Adipocyte (in vitro differentiated cells): Measurements from ENCODE around the gene FAM120AOS.

Experiments used
- DNase-seq: peaks from one replicate; pipeline ENCODE4 v3.0.0-alpha.2; 2015; ENCODE audit warnings: low read depth
- H3K27me3 ChIP-seq: replicated peaks from 2 replicates; pipeline ENCODE4 v1.7.0; 2013; ENCODE audit warnings: mild to moderate bottlenecking, low read length, moderate library complexity; ENCODE audit not compliant: control insufficient read depth, insufficient read depth
- H3K36me3 ChIP-seq: 2 replicates; pipeline ENCODE4 v1.7.0; 2013; ENCODE audit warnings: low read length, mild to moderate bottlenecking, moderate library complexity; ENCODE audit not compliant: control insufficient read depth, insufficient read depth, severe bottlenecking
- H3K4me1 ChIP-seq: 2 replicates; pipeline ENCODE4 v1.7.0; 2013; ENCODE audit warnings: mild to moderate bottlenecking, low read length, moderate library complexity; ENCODE audit not compliant: control insufficient read depth, insufficient read depth
- H3K4me3 ChIP-seq: 2 replicates; pipeline ENCODE4 v1.7.0; 2013; ENCODE audit warnings: mild to moderate bottlenecking, low read length, moderate library complexity
- H3K9ac ChIP-seq: 2 replicates; pipeline ENCODE4 v1.7.0; 2013; ENCODE audit warnings: mild to moderate bottlenecking, low read length, moderate library complexity
- H3K9me3 ChIP-seq: 2 replicates; pipeline ENCODE4 v1.7.0; 2013; ENCODE audit warnings: mild to moderate bottlenecking, low read length, moderate library complexity; ENCODE audit not compliant: control insufficient read depth

FAM120AOS gene

DNA sequence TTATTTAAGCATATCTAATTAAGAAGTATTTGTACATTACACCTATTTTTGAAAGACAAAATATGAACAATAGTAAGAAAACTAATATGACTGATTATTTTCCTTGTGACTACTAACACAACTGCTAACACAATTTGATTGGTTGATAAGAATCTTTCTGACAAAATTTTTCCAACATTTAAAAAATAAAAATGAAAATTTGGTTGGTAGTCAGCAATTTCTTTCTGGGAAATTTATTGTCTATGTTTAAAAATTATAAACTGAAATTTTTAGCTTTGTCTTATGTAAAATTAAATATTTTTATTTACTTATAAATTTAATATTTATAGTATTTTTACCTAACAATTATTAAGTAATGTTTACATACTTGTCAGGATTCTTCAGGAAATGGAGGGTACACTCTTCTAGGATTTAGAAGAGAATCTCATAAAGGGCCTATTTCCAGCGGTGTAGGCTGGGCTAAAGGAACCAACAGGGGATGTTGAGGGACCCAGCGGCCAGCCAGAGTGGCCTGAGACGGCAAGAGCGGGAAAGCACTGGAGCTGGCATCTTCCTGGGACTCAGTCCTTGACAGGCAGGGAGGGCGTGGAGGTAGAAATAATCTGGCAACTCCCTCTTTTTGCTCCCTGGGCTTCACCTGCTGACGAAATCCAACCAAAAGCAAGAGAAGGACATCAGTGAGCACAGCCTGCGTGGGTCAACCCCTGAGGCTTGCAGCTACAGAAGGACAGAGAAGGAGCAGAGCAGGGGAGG, 16.6 kb downstream of the FAM120AOS start:
- Histone ChIP-seq H3K9ac (no peak overlapping the region), H3K36me3 (no peaks in the 10 kb centered on the region)

DNA sequence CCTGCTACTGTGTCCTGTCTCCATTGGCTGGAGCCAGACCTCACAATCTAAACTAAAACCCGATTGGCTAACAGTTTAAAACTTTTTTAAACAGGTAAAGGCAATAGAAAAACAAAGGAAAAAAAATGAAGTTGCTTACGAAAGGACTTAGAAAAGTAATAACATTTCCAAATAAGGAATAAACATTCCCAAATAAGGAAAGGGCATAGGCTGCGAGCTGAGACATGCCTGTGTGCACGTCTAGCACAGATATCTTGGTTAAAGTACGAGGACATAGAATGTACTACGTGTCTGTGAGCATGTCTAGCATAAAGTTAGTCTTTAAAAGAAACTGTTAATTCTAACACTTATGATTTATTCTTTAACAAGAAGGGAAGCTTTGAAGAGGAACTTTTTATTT, 17.2 kb downstream of the FAM120AOS start:
- no peaks in the 10 kb centered on the region for H3K36me3 ChIP-seq

More for the DNA sequence above, 16.6 kb downstream of the FAM120AOS start:
- no peaks in the 10 kb centered on the region for H3K9me3 ChIP-seq
- H3K27me3 ChIP-seq = no peaks in the 10 kb centered on the region
- H3K4me1 ChIP-seq = no peaks in the 10 kb centered on the region
- H3K4me3 ChIP-seq = no peak overlapping the region
- DNase-seq = no peak

DNA sequence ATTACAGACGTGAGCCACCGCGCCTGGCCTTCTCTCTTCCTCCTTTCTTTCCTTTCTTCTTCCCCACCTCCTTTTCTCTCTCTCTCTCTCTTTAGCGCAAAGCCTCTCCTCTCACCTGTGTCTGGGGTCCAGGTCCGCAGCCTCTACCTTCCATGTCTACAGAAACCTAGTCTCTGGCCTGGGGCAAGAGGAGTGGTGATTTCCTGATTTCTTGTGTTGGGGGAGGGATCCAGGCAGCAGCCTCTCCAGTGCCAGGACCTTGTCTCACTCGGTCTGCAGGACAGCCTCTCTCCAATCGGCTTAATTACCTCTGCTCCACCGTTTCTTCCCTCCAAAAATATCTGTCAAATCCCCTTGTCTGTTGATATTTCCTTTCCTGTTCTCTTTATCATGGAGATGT, 18.0 kb downstream of the FAM120AOS start:
- Histone ChIP-seq H3K36me3 (no peaks in the 10 kb centered on the region), H3K4me3 (no peak overlapping the region), H3K4me1 (no peaks in the 10 kb centered on the region), H3K9me3 (no peaks in the 10 kb centered on the region), H3K9ac (no peak overlapping the region), H3K27me3 (no peaks in the 10 kb centered on the region)
- DNase-seq = no peak

More for the DNA sequence above, 17.2 kb downstream of the FAM120AOS start:
- no peak overlapping the region for H3K9ac ChIP-seq
- no peaks in the 10 kb centered on the region for H3K27me3 ChIP-seq
- DNase-seq = no peak
- no peaks in the 10 kb centered on the region for H3K9me3 ChIP-seq
- H3K4me3 ChIP-seq = no peak overlapping the region
- no peaks in the 10 kb centered on the region for H3K4me1 ChIP-seq

DNA sequence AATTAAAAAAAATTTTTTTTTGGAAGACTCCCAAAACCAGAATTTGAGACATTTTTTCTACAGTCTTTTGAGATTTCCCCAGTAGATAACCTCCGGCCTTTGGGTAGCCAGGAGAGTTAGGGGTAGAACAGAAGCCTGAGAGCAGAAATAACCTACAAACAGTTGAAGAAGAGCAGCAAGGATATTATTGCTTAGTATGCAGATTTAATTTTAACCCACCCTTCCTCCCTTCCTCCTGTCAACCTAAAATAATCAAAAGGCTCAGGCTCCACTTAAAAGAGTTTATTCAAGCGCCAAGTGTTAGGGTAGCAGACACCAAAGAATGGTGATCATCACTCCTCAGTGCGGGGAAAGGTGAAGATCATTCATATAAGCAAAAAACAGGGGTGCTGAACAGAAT, 19.3 kb downstream of the FAM120AOS start:
- Histone ChIP-seq H3K9me3 (no peaks in the 10 kb centered on the region), H3K4me1 (no peaks in the 10 kb centered on the region), H3K4me3 (no peak overlapping the region), H3K36me3 (no peaks in the 10 kb centered on the region), H3K9ac (no peak overlapping the region), H3K27me3 (no peaks in the 10 kb centered on the region)
- DNase-seq = no peak

DNA sequence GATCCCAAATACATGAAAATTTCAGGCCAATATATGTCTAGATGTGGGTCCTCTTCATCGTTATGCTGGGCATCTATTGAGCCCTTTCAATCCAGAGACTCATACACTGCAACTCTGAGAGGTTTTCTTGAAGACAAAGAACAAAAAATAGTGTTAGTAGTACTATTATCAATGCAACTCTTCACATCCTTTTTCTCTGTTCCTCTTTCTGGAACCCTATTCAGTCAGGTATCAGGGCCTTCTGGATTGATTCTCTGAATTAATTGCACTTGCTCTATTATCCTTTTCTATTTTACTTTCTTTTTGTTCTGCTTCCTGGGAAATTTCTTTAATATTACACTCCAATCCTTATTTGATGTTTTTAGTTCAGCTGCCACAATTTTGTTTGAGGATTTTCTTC, 20.4 kb downstream of the FAM120AOS start:
- H3K4me3 ChIP-seq = no peak overlapping the region

DNA sequence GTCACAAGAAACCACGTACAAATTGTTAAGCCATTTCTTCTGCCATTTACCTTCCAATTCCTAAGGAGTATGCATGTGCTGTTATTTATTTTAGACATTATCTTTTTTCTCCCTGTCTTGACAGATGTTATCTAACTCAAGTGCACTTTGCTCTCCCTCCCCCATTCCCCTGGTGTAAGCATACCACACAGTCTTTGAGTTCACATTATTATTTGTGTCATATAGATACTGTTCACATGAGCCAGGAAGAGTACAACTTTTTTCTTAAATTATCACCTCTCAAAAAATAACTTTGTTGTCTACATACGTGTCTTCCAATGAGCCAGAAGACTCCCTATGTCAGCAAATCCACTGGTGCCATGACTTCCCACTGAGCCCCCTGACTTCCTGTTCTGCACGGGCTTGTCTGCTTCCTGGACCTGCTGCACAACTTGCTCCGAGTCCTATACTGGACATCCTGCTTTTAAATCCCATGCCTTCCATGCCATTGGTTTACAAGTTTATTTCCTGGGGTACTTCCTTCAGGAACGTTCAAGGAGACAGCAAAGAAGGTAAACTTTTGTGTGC, 21.8 kb downstream of the FAM120AOS start:
- no peaks in the 10 kb centered on the region for H3K27me3 ChIP-seq
- H3K36me3 ChIP-seq = no peaks in the 10 kb centered on the region
- H3K9ac ChIP-seq = no peak overlapping the region
- H3K4me1 ChIP-seq = peaks cover 10% of the 10 kb centered on the region
- no peak for DNase-seq
- H3K9me3 ChIP-seq = no peaks in the 10 kb centered on the region
- H3K4me3 ChIP-seq = no peak overlapping the region

More for the DNA sequence above, 20.4 kb downstream of the FAM120AOS start:
- Histone ChIP-seq H3K36me3 (no peaks in the 10 kb centered on the region), H3K4me1 (peaks cover 1% of the 10 kb centered on the region), H3K9me3 (no peaks in the 10 kb centered on the region), H3K9ac (no peak overlapping the region), H3K27me3 (no peaks in the 10 kb centered on the region)
- DNase-seq = no peak

DNA sequence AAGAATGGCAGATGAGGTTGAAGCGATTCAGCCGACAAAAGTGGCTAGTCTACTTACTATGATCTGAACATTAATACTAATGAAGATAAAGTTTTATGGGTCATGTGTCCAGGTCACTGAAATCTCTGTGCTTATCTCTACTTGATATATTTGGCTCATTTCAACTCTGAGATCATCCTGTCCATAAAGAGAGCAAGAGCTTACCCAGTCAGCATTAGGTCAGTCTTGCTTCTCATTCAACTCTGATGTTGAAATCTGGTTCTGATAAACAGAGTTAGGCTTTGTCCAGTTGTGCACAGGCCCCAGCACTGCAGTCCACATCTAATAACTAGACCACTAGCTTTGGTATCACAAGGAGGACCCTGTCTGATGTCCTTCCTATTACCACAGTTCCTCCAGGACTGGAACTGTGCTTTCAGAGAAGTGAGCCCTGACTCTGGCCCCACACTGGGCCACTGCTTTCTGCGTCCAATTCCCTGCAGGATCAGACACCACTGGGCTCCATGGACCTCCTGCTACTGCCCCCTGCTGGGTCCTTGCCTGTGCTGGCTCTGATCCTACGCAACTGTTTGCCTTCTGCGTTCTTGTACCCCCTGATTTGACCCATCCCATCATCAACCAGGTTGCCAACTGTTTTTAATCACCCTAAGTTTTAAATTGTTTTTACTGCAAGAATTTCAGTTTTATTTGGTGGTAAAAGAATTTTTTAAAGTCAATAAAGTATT, 25.6 kb downstream of the FAM120AOS start:
- Histone ChIP-seq H3K4me3 (no peak overlapping the region), H3K4me1 (peaks cover 10% of the 10 kb centered on the region), H3K9ac (no peak overlapping the region), H3K36me3 (no peaks in the 10 kb centered on the region), H3K27me3 (no peaks in the 10 kb centered on the region), H3K9me3 (peaks cover 8% of the 10 kb centered on the region)
- no peak for DNase-seq

DNA sequence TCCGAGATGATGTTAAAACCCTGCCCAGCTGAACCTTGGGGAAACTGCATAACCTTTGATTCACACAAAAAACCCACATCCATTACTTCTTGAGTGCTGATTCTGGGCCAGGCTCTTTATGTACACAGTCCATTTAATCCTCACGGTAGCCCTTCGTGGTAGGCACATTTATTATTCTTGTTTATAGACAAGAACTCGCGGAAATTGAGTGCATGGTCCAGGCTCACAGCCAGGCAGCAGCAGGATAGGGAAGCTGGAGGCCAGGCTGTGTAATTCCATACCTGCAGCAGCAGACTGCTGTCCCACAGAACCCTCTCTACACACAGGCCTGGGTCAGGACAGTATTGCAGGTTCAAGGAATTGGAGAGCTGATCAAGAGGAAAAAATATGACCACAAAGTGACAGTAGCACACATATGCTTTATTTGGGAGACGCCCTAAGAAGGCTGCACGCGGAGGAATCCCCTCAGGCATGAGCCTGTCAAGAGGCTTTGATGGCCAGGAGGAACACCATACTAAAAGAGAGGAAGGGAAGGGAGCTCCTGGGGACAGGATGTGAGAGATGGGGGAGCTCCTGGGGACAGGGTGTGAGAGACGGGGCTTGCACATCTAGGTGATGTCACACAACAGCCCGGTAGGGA, 30.3 kb downstream of the FAM120AOS start:
- Histone ChIP-seq H3K27me3 (no peaks in the 10 kb centered on the region), H3K9me3 (peaks cover 16% of the 10 kb centered on the region), H3K36me3 (no peaks in the 10 kb centered on the region), H3K9ac (no peak overlapping the region), H3K4me1 (peaks cover 10% of the 10 kb centered on the region), H3K4me3 (no peak overlapping the region)
- DNase-seq = no peak

DNA sequence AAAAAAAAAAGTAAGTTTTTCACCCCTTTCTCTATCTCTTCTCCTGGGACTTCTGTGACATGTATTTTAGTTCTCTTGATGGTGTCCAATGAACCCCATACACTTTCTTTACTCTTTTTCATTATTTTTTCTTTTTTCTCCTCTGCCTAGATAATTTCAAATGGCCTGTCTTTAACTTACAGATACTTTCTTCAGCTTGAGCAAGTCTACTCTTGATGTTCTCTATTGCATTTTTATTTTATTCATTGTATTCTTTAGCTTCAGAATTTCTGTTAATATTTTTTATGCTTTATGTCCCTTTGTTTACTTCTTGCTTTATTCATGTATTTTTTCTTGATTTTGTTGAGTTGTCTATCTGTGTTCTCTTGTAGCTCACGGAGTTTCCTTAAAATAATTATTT, 34.4 kb downstream of the FAM120AOS start:
- H3K4me1 ChIP-seq = peaks cover 3% of the 10 kb centered on the region
- H3K9ac ChIP-seq = no peak overlapping the region
- no peaks in the 10 kb centered on the region for H3K36me3 ChIP-seq
- H3K27me3 ChIP-seq = no peaks in the 10 kb centered on the region
- H3K9me3 ChIP-seq = peaks cover 15% of the 10 kb centered on the region
- no peak overlapping the region for H3K4me3 ChIP-seq
- DNase-seq = no peak

DNA sequence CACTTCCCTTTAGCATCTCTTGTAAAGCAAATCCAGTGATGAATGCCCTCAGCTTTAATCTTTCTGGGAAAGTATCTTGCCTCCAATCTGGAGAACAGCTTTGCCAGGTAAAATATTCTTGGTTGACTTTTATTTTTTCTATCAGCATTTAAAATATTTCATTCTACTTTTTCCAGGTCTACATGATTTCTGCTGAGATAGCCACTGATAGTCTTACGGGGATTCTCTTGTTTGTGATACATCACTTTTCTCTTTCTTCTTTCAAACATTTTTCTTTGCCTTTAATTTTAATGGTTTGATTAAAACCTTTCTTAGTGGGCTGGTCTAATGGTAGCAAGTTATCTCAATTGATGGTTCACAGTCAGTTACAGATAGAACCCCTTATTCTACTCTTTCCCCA, 35.8 kb downstream of the FAM120AOS start:
- no peaks in the 10 kb centered on the region for H3K36me3 ChIP-seq
- no peaks in the 10 kb centered on the region for H3K27me3 ChIP-seq
- H3K9me3 ChIP-seq = peaks cover 20% of the 10 kb centered on the region
- H3K4me3 ChIP-seq = no peak overlapping the region
- peaks cover 3% of the 10 kb centered on the region for H3K4me1 ChIP-seq
- no peak for DNase-seq
- H3K9ac ChIP-seq = no peak overlapping the region
